Right renal cortex interstitium (tissue), 3 donors: ENCODE results near the gene DHFR. TPM values are rescaled to one million over a fixed set of nuclear protein-coding genes. Genes with fewer than 3 reads are reported as not detected.
"Not testable (repeated sequence)": the region's sequence is repeated elsewhere in the genome, so short reads cannot be mapped to it uniquely, and the experiment has no call there.

Experiments
- DNase-seq, 3 donors: peaks; one replicate each; pipeline ENCODE4 v3.0.0-alpha.2; 2013; ENCODE audit warnings: low read depth in 3 of 3, low spot score in 2 of 3
- polyA plus RNA-seq, 3 donors: library from polyadenylated mRNA; unstranded; fragments of 120-200 nt; gene quantifications; one replicate each; pipeline ENCODE4 v1.2.1, GENCODE V29; 2013; ENCODE audit not compliant: insufficient read length in 3 of 3

Gene DHFR
- polyA plus RNA-seq, 3 donors: 71.7 to 84.5 (median 73.6) TPM

DNA sequence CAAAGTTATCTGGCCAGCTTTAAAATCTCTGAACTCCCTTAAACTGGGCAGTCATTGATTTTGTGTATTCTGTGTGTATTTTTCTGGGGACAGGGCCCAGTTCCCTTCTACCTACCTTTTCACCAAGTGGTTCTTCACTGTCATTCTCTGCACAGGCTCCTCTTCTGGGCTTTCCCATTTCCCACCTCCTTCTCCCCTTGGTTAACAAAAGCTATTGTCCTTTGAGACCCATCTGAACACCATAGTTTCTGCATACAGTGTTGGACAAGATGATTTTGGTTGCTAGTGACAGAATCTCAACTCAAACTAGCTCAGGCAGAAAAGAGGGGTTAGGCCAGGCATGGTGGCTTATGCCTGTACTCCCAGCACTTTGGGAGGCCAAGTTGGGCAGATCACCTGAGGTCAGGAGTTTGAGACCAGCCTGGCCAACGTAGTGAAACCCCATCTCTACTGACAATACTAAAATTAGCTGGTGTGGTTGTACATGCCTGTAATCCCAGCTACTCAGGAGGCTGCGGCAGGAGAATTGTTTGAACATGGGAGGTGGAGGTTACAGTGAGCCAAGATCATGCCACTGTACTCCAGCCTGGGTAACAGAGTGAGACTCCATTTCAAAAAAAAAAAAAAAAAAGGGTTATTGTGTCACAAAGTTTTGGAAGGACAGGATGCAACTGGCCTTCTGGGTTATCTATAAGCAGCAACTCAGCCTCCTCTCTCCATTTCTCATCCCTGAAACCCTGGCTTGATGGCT is 53.7 kb downstream of the DHFR start:
- DNase-seq: no peak

DNA sequence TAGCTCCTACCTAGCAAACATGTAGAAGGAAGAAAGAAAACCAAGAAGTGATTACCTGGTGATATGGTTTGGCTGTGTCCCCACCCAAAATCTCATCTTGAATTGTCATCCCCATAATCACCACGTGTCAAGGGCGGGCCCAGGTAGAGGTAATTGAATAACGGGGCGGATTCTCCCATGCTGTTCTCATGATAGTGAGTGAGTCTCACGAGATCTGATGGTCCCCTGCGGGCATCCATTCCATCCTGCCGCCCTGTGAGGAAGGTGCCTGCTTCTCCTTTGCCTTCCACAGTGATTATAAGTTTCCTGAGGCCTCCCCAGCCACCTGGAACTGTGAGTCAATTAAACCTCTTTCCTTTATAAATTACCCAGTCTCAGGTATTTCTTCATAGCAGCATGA is 57.3 kb downstream of the DHFR start:
- DNase-seq: no peak

- no peak for DNase-seq
These were observed 60.0 kb downstream of the DHFR start for GRCh38 chr5:80594810-80595209.

DNA sequence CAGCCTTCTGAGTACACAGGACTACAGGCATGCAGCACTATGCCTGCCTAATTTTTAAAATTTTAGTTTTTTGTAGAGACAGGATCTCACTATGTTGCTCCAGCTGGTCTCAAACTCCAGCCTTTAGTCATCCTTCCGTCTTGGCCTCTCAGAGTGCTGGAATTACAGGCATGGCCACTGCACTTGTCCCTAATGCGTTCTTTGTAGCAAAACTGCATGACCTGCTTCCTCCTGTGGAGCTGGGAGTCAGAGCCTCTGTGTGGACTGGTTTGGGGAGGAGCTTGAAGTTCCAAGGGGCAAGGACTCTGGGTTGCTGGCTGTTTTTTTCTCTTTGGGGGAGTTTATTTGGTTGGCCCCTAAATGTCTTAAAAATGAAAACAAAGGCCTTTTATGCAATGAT is 62.0 kb downstream of the DHFR start:
- no peak for DNase-seq

GRCh38 chr5:80592105-80592504 is 62.7 kb downstream of the DHFR start:
- DNase-seq: no peak

GRCh38 chr5:80591352-80591751 is 63.4 kb downstream of the DHFR start:
- DNase-seq: no peak

- no peak for DNase-seq
These were observed 64.0 kb downstream of the DHFR start for GRCh38 chr5:80590766-80591165.

- no peak for DNase-seq
These were observed 65.8 kb downstream of the DHFR start for GRCh38 chr5:80588858-80589540.

GRCh38 chr5:80584770-80585169 is 70.0 kb downstream of the DHFR start:
- DNase-seq: no peak

DNA sequence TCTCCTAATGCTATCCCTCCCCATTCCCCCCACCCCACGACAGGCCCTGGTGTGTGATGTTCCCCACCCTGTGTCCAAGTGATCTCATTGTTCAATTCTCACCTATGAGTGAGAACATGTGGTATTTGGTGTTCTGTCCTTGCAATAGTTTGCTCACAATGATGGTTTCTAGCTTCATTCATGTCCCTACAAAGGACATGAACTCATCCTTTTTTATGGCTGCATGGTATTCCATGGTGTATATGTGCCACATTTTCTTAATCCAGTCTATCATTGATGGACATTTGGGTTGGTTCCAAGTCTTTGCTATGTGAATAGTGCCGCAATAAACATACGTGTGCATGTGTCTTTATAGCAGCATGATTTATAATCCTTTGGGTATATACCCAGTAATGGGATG is 74.5 kb downstream of the DHFR start:
- not testable (repeated sequence) for DNase-seq

DNA sequence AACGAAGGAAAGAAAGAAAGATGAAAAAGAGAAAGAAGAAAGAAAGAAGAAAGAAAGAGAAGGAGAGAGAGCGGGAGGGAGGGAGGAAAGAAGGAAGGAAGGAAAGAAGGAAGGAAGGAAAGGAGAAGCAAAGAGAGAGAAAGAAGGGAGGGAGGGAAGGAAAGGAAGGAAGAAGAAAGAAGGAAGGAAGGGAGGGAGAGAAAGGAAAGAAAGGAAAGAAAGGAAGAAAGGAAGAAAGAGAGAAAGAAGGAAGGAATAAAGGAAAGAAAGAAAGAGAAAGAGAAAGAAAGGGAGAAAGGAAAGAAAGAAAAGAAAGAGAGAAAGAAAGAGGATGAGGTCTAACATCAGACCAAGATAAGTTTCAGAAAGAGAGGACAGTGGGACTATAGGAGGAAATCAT is 75.7 kb downstream of the DHFR start:
- no peak for DNase-seq

GRCh38 chr5:80577707-80578106 is 77.1 kb downstream of the DHFR start:
- DNase-seq: no peak

DNA sequence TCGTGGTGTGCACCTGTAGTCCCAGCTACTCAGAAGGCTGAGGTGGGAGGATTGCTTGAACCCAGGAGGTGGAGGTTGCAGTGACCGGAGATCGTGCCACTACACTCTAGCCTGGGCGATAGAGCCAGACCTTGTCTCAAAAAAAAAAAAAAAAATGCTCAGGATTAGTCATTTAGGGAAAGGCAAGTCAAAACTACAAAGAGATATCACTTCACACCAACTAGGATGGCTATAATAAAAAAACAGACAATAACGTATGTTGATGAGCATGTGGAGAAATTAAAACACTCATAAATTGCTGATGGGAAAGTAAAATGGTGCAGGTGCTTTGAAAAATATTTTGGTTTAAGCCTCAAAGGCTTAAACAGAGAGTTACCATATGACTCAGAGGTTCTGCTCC is 78.4 kb downstream of the DHFR start:
- DNase-seq: no peak

Other genes with a start within 250 kb of the DHFR start
- gene ZFYVE16, start 246.9 kb downstream of the DHFR start, polyA plus RNA-seq: 10 to 100 TPM; 60.6 to 73.3 (median 68.7) TPM
- gene FAM151B, start 166.9 kb downstream of the DHFR start, polyA plus RNA-seq: 1 to 10 TPM; 2.3 to 2.5 (median 2.5) TPM
- gene ANKRD34B, start 84.7 kb downstream of the DHFR start, polyA plus RNA-seq: under 1 TPM; 0.18 to 0.26 (median 0.21) TPM
- 10 to 100 TPM; 20.6 to 26.3 (median 21.4) TPM for gene MSH3, start 331 bp downstream of the DHFR start, polyA plus RNA-seq